Measurements from ENCODE around the gene KCTD11. TPM values are rescaled to one million over a fixed set of nuclear protein-coding genes. Genes with fewer than 3 reads are reported as not detected.

The KCTD11 gene
- total and polyA plus RNA-seq, 2 of the 13 experiments (the other 11 are each of a cell fraction or from before 2014, with no cell fraction given), result 1.6 to 2.6 TPM

- TF ChIP-seq NFE2 (CRISPR knock-in tag; IDR thresholded peaks at IDR 0.05), result no peak
- TF ChIP-seq ZNF235 (CRISPR knock-in tag; IDR thresholded peaks at IDR 0.05; ENCODE audit: borderline replicate concordance), result 0 out of 2 replicates have a peak, but pooled peaks have one; percentile 39
- TF ChIP-seq RFXAP (CRISPR knock-in tag; IDR thresholded peaks at IDR 0.05; ENCODE audit: borderline replicate concordance), result no peak
- TF ChIP-seq POLR2A (IDR thresholded peaks at IDR 0.05; ENCODE audit: insufficient read depth in 1 of 2, low read depth in 2 of 2, low read length in 2 of 2), result peak; percentile 82 to 86
- peak; percentile 86 for TF ChIP-seq HNF1B (CRISPR knock-in tag; IDR thresholded peaks at IDR 0.05)
- TF ChIP-seq FOXO4 (CRISPR knock-in tag; conservative IDR thresholded peaks at IDR 0.05), result no peak
- no peak for TF ChIP-seq BRF2 (CRISPR knock-in tag; IDR thresholded peaks at IDR 0.05)
- TF ChIP-seq ZNF646 (CRISPR knock-in tag; IDR thresholded peaks at IDR 0.05), result no peak
- peak; percentile 51 for TF ChIP-seq ZNF781 (CRISPR knock-in tag; IDR thresholded peaks at IDR 0.05; ENCODE audit: borderline replicate concordance, not compliant biosample characterization)
- no peak for TF ChIP-seq ZNF816 (CRISPR knock-in tag; IDR thresholded peaks at IDR 0.05; ENCODE audit: borderline replicate concordance)
- no peak for TF ChIP-seq DNMT1 (CRISPR knock-in tag; IDR thresholded peaks at IDR 0.05)
- peak; percentile 48; the same call in 1 of the 2 replicates for TF ChIP-seq PRDM10 (CRISPR knock-in tag; IDR thresholded peaks at IDR 0.05; ENCODE audit: low read depth)
Observed at GRCh38 chr17:7306911-7307685, 44.9 kb upstream of the KCTD11 start, which contains the start of gene EIF5A (continued).
